Astrocyte of the spinal cord (primary cell): ENCODE measurements around the gene RPS6KL1.

Experiments used
- DNase-seq: peaks from one replicate; pipeline ENCODE4 v3.0.0; 2011; ENCODE audit warnings: low read depth, low spot score
- H3K4me3 ChIP-seq: 2 replicates; pipeline ENCODE4 v1.5.1; 2011; ENCODE audit warnings: low read depth, mild to moderate bottlenecking, low read length, moderate library complexity
- in situ Hi-C: cut with HindIII; loops from 2 replicates; pipeline ENCODE4 v1.10.0; 2017; ENCODE audit warnings: low sequenced_read_pairs
- TF ChIP-seq, protein P1 (sequence below): IDR thresholded peaks from 2 replicates; pipeline ENCODE4 v1.5.1; 2012; ENCODE audit warnings: low read depth, mild to moderate bottlenecking, low read length, inconsistent platforms

The RPS6KL1 gene

DNA sequence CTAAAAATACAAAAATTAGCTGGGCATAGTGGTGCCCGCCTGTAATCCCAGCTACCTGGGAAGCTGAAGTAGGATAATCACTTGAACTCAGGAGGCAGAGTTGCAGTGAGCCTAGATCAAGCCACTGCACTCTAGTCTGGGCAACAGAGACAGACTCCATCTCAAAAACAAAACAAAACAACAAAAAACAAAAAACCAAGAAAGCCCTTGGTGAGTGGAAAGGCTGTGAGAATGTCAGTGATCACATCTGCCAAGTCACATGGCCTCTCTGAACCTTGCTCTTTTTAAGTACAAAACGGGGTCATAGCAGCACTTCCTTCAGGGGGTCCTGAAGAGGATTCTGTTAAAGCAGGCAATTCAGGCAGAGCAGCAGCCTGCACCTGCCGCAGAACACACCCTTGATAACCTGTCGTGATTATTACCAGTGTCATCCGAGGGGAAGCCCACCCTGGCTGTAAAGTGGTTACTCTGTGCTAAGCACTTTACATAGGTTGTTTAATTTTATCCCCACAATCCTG lies 9.6 kb downstream of the RPS6KL1 start:
- no peak overlapping the region for H3K4me3 ChIP-seq
- DNase-seq = no peak
- in situ Hi-C loops = no loop called here
- TF ChIP-seq, protein P1, sequence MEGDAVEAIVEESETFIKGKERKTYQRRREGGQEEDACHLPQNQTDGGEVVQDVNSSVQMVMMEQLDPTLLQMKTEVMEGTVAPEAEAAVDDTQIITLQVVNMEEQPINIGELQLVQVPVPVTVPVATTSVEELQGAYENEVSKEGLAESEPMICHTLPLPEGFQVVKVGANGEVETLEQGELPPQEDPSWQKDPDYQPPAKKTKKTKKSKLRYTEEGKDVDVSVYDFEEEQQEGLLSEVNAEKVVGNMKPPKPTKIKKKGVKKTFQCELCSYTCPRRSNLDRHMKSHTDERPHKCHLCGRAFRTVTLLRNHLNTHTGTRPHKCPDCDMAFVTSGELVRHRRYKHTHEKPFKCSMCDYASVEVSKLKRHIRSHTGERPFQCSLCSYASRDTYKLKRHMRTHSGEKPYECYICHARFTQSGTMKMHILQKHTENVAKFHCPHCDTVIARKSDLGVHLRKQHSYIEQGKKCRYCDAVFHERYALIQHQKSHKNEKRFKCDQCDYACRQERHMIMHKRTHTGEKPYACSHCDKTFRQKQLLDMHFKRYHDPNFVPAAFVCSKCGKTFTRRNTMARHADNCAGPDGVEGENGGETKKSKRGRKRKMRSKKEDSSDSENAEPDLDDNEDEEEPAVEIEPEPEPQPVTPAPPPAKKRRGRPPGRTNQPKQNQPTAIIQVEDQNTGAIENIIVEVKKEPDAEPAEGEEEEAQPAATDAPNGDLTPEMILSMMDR = no peak

DNA sequence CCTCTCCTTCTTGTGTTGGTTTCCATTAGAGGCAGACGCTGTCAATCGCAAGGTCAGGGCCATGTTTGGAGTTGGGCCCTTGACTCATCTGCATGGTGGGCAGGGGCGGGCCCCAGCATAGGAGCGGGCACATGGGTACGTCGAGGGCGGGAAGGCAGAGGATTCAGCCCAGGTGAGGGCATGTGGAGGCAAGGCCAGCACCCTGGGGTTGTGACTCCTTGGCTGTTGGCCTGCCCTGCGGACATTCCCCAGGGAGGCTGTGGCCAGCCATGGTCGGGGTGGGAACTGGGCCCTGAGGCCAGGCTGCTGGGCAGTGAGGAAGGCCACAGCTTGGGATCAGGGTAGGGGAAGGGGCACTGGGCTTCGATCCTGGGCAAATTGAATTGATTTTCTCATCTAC lies 10.3 kb downstream of the RPS6KL1 start:
- in situ Hi-C loops = no loop called here
- H3K4me3 ChIP-seq = no peak overlapping the region
- TF ChIP-seq, protein P1 = no peak
- no peak for DNase-seq

DNA sequence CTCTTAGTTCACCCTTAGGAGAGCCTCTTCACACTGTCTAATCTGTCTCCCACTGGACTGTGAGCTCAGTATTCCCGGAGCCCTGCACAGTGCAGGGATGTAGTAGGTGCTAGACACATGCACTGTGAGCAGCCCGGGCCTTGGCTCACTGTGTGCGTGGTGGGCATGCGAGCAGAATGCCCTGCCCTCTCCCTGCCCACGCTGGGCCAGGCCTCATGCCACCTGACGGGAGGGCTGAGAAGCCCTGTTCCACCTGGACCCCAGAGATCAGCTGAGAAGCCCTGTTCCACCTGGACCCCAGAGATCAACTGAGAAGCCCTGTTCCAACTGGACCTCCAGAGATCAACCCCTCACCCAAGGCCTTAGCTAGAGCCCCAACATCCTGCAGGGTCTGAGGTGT lies 10.9 kb downstream of the RPS6KL1 start:
- no peak overlapping the region for H3K4me3 ChIP-seq
- in situ Hi-C loops = no loop called here
- TF ChIP-seq, protein P1 = no peak
- no peak for DNase-seq

DNA sequence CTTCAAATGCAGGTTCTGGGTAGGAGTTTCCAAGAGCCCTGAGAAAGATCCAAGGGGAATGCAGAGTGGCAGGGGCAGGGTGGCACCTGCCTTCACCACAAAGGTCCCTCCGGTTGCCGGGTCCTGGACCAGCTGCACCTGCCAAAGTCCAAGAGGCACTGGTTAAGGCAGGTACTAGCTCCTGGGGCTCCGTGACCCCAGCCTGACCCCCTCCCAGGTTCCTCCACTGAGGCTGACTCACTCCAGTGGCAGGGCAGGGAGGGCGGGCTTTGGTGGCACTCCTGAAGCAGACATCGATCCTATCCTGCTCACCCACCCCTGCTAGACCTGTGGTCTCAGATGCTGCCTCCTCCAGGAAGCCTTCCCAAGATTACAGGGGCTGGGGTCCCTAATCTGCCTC lies 11.4 kb downstream of the RPS6KL1 start:
- no peak overlapping the region for H3K4me3 ChIP-seq
- no peak for DNase-seq
- in situ Hi-C loops = no loop called here
- TF ChIP-seq, protein P1 = no peak

DNA sequence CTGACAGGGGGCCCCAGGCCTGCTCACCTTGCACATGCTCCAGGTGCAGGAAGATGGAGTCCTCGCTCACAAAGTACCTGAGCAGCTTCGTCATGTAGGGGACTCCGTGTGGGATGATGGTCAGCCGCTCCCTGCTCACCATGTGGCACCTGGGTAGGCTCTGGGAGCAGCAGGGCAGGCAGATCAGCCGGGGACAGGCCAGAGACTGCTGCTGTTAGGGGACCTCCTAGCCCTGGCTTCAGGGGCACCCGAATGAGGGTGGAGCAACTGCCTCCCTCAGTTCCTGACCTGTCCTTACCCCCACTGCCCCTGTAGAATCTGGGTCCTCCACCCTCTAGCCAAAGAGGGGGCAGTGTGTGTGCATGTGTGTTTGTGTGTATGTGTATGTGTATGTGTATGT lies 11.8 kb downstream of the RPS6KL1 start:
- H3K4me3 ChIP-seq = no peak overlapping the region
- TF ChIP-seq, protein P1 = no peak
- in situ Hi-C loops = no loop called here
- DNase-seq = no peak

DNA sequence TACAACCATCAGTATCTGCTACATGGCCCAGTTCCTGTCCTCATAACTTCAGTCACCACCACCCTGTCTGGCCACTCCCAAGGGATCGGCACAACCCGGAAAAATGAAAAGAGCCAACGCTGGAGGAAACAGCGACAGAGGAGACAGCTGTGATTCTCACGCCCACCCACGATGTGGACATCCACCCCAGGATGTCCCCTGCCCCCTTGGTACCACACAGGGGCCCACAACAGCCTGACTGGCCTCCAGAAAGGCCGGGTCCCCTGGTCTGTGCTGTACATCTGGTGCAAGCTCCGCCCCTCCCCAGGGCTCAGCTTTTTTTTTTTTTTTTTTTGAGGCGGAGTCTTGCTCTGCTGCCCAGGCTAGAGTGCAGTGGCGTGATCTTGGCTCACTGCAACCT lies 12.5 kb downstream of the RPS6KL1 start:
- TF ChIP-seq, protein P1 = no peak
- in situ Hi-C loops = no loop called here
- no peak for DNase-seq
- no peak overlapping the region for H3K4me3 ChIP-seq

DNA sequence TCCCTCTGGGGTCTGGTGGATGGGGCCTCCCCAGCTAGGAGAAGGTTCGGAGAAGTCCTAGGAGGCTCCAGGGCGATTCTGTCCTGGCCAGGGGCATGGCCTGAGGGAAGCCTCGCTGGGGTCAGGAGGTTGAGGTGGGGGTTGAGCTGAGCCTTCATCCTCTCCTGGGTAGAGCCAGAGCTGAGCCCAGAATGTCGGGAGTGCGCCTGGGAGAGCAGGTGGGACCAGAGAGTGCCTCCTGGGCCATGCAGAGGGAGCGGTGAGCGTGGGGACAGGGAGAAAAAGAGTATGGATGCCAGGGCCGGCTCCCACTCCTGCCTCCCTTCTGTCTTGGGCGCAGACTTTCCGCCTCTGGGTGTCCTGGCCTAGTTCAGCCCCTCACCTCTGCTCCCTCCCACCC lies 13.1 kb downstream of the RPS6KL1 start:
- H3K4me3 ChIP-seq = no peak overlapping the region
- no peak for DNase-seq
- TF ChIP-seq, protein P1 = no peak
- in situ Hi-C loops = no loop called here
